Panc1 (cell line): ENCODE results near the gene HS3ST3A1.

Experiments
- POLR2AphosphoS5 ChIP-seq: IDR thresholded peaks from 2 replicates; pipeline ENCODE4 v1.6.1; 2012; ENCODE audit warnings: mild to moderate bottlenecking, low read depth, low read length, moderate library complexity
- TCF7L2 ChIP-seq: IDR thresholded peaks from 2 replicates; pipeline ENCODE4 v1.6.1; 2011; ENCODE audit warnings: mild to moderate bottlenecking, low read depth, low read length, inconsistent platforms
- TF ChIP-seq, protein P1 (sequence below): fragments of 450-650 bp; IDR thresholded peaks from 2 replicates; pipeline ENCODE4 v1.5.1; 2017; ENCODE audit warnings: mild to moderate bottlenecking

GRCh38 chr17:13590441-13590840, 11.3 kb downstream of the HS3ST3A1 start:
- TF ChIP-seq, protein P1, sequence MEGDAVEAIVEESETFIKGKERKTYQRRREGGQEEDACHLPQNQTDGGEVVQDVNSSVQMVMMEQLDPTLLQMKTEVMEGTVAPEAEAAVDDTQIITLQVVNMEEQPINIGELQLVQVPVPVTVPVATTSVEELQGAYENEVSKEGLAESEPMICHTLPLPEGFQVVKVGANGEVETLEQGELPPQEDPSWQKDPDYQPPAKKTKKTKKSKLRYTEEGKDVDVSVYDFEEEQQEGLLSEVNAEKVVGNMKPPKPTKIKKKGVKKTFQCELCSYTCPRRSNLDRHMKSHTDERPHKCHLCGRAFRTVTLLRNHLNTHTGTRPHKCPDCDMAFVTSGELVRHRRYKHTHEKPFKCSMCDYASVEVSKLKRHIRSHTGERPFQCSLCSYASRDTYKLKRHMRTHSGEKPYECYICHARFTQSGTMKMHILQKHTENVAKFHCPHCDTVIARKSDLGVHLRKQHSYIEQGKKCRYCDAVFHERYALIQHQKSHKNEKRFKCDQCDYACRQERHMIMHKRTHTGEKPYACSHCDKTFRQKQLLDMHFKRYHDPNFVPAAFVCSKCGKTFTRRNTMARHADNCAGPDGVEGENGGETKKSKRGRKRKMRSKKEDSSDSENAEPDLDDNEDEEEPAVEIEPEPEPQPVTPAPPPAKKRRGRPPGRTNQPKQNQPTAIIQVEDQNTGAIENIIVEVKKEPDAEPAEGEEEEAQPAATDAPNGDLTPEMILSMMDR, result no peak
- no peak for TF ChIP-seq TCF7L2
- TF ChIP-seq POLR2AphosphoS5, result no peak
